ENCODE results near the gene FTO. TPM values are rescaled to one million over a fixed set of nuclear protein-coding genes. Genes with fewer than 3 reads are reported as not detected.

The FTO gene
- total RNA-seq, 4 donors from 2014 or later, result 21.3 to 50.5 (median 40.8) TPM

GRCh38 chr16:54118846-54119245, 414.9 kb downstream of the FTO start:
- 84 to 88% methylated on average over 1 to 3 of the region's 3 CpGs for WGBS, 2 donors (ENCODE audit: low coverage in 1 of 2)

GRCh38 chr16:54120846-54121480, 417.0 kb downstream of the FTO start:
- H3K36me3 ChIP-seq, result no peaks in the 10 kb centered on the region
- H3K27me3 ChIP-seq, result no peaks in the 10 kb centered on the region
- intact Hi-C loops (cut with DNase I; ENCODE audit: low total_unique reads) (no loop called here), in situ Hi-C loops (cut with MboI; ENCODE audit: low pct_ligation_motif_present in 1 of 4, low pct_unique_long_range_greater_than_20kb in 1 of 4, low sequenced_read_pairs in 3 of 4) (loop anchor here in 1 of 4 donors (25.0 kb wide), 1 partner anchor 109 kb away; no protein-coding TSS in a partner anchor)
- 85 to 94% methylated on average over 8 of the region's 8 CpGs for WGBS, 2 donors (ENCODE audit: low coverage in 1 of 2)
- DNase-seq, result no peak
- no peaks in the 10 kb centered on the region for H3K4me1 ChIP-seq
- TF ChIP-seq CTCF (IDR thresholded peaks at IDR 0.05) (no peak), POLR2A (IDR thresholded peaks at IDR 0.05) (no peak), POLR2AphosphoS5 (IDR thresholded peaks at IDR 0.05) (no peak), EP300 (IDR thresholded peaks at IDR 0.05; ENCODE audit: low read depth) (no peak)
- H3K9me3 ChIP-seq, result no peaks in the 10 kb centered on the region
- no peak overlapping the region for H3K4me3 ChIP-seq
- H3K27ac ChIP-seq, result no peak overlapping the region

More at GRCh38 chr16:54118846-54119245, 414.9 kb downstream of the FTO start:
- intact Hi-C loops (cut with DNase I; ENCODE audit: low total_unique reads), result no loop called here
- no peak for TF ChIP-seq EP300 (IDR thresholded peaks at IDR 0.05; ENCODE audit: low read depth)
- TF ChIP-seq POLR2AphosphoS5 (IDR thresholded peaks at IDR 0.05), result no peak
- TF ChIP-seq POLR2A (IDR thresholded peaks at IDR 0.05), result no peak
- TF ChIP-seq CTCF (IDR thresholded peaks at IDR 0.05), result no peak
- Histone ChIP-seq H3K36me3 (no peaks in the 10 kb centered on the region), H3K27me3 (no peaks in the 10 kb centered on the region), H3K27ac (no peak overlapping the region), H3K4me1 (no peaks in the 10 kb centered on the region), H3K4me3 (no peak overlapping the region), H3K9me3 (no peaks in the 10 kb centered on the region)
- in situ Hi-C loops (cut with MboI; ENCODE audit: low pct_ligation_motif_present in 1 of 4, low pct_unique_long_range_greater_than_20kb in 1 of 4, low sequenced_read_pairs in 3 of 4), result loop anchor here in 1 of 4 donors (25.0 kb wide), 1 partner anchor 107 kb away; no protein-coding TSS in a partner anchor
- DNase-seq, result no peak

GRCh38 chr16:54121539-54122295, 417.8 kb downstream of the FTO start:
- DNase-seq, result no peak
- in situ Hi-C loops (cut with MboI; ENCODE audit: low pct_ligation_motif_present in 1 of 4, low pct_unique_long_range_greater_than_20kb in 1 of 4, low sequenced_read_pairs in 3 of 4), result loop anchor here in 1 of 4 donors (25.0 kb wide), 1 partner anchor 109 kb away; no protein-coding TSS in a partner anchor

More at GRCh38 chr16:54121539-54122295, 417.8 kb downstream of the FTO start:
- no peak overlapping the region for H3K4me3 ChIP-seq
- no peaks in the 10 kb centered on the region for H3K36me3 ChIP-seq
- WGBS, 2 donors (ENCODE audit: low coverage in 1 of 2), result 81 to 93% methylated on average over 4 to 31 of the region's 35 CpGs
- no peaks in the 10 kb centered on the region for H3K27me3 ChIP-seq
- H3K4me1 ChIP-seq, result no peaks in the 10 kb centered on the region
- TF ChIP-seq POLR2A (IDR thresholded peaks at IDR 0.05) (no peak), EP300 (IDR thresholded peaks at IDR 0.05; ENCODE audit: low read depth) (no peak), POLR2AphosphoS5 (IDR thresholded peaks at IDR 0.05) (no peak), CTCF (IDR thresholded peaks at IDR 0.05) (no peak)
- no peaks in the 10 kb centered on the region for H3K9me3 ChIP-seq
- no peak overlapping the region for H3K27ac ChIP-seq
- intact Hi-C loops (cut with DNase I; ENCODE audit: low total_unique reads), result no loop called here
